K562 (cell line): Measurements from ENCODE around the gene R3HDM2. TPM values are rescaled to one million over a fixed set of nuclear protein-coding genes. Genes with fewer than 3 reads are reported as not detected.

ENCODE experiments used
- ATAC-seq: fragments of 200-7000 bp; cut with Tn5 transposase; 3 replicates; pipeline ENCODE4 v1.9.1; 2020; ENCODE audit warnings: moderate library complexity
- BruUV-seq: library from RNA; stranded (reverse); fragments of 400-500 nt; replicated peaks from 2 replicates; lab custom pipeline; 2021; lab: Mats Ljungman, UMichigan
- CTCF ChIA-PET: fragments of 300-600 bp; formaldehyde crosslinking; extraction: SDS; loops from one replicate; lab custom pipeline; 2021; ENCODE audit warnings: low intra/inter-chr PET ratio; lab: Yijun Ruan, JAX
- POLR2A ChIA-PET: fragments of 300-600, 350-650 bp; sonication (Branson Sonifier 250); formaldehyde crosslinking; extraction: SDS; loops from one replicate; lab custom pipeline; 2021; ENCODE audit warnings: antibody characterized with exemption, inconsistent platforms; lab: Yijun Ruan, JAX
- DNase-seq, 4 experiments: peaks; one replicate each; pipeline versions ENCODE4 v3.0.0 to v3.0.0-alpha.2; 2011 to 2018; ENCODE audit warnings: low spot score in 3 of 4, mixed read lengths in 3 of 4; ENCODE audit errors: extremely low read depth in 1 of 4
- FAIRE-seq: peaks from 2 replicates; lab custom pipeline; 2011; peaks lifted over from hg19 to GRCh38; lab: Jason Lieb, UNC
- H2AFZ ChIP-seq: 2 replicates; pipeline ENCODE4 v1.6.0; 2011; ENCODE audit warnings: low read depth, low read length, control low read depth, inconsistent platforms
- H3K27ac ChIP-seq: fragments of 200-600 bp; 3 replicates; pipeline ENCODE4 v1.8.0; 2011; ENCODE audit warnings: low read depth, mild to moderate bottlenecking, control low read depth, inconsistent platforms, low read length, moderate library complexity, mixed read lengths; ENCODE audit errors: extremely low read depth
- H3K27me3 ChIP-seq, 2 experiments: fragments of 300-600 bp in 1 of 2; 2 replicates in 1 of 2; 3 replicates in 1 of 2; pipeline versions ENCODE4 v1.6.0 to v1.8.0; 2011; ENCODE audit warnings: inconsistent platforms in 2 of 2, low read length in 2 of 2, mild to moderate bottlenecking in 1 of 2, mixed read lengths in 1 of 2, moderate library complexity in 1 of 2; ENCODE audit not compliant: control insufficient read depth in 2 of 2, insufficient read depth in 2 of 2
- H3K36me3 ChIP-seq: fragments of 300-600 bp; 3 replicates; pipeline ENCODE4 v1.8.0; 2011; ENCODE audit warnings: mild to moderate bottlenecking, low read length, inconsistent platforms; ENCODE audit not compliant: control insufficient read depth, insufficient read depth
- H3K4me1 ChIP-seq, 2 experiments: fragments of 200-600 bp in 1 of 2; replicated peaks in 1 of 2; 2 replicates in 1 of 2; 3 replicates in 1 of 2; pipeline versions ENCODE4 v1.5.1 to v1.8.0; 2011; ENCODE audit warnings: inconsistent platforms in 2 of 2, low read length in 2 of 2, mild to moderate bottlenecking in 1 of 2, mixed read lengths in 1 of 2, moderate library complexity in 1 of 2; ENCODE audit not compliant: control insufficient read depth in 2 of 2, insufficient read depth in 2 of 2
- H3K4me2 ChIP-seq: 2 replicates; pipeline ENCODE4 v1.6.1; 2011; ENCODE audit warnings: low read length, control low read depth, inconsistent platforms, mixed read lengths; ENCODE audit not compliant: insufficient read depth
- H3K4me3 ChIP-seq: fragments of 200-600 bp; sonication (generic), shearing (Covaris generic); 2 replicates; pipeline ENCODE4 v1.5.1; 2016; ENCODE audit warnings: control low read depth, inconsistent platforms
- H3K79me2 ChIP-seq: fragments of 200-600 bp; 3 replicates; pipeline ENCODE4 v1.8.0; 2011; ENCODE audit warnings: low read length, inconsistent platforms; ENCODE audit not compliant: control insufficient read depth, insufficient read depth
- H3K9ac ChIP-seq, 2 experiments: 2 replicates each; pipeline versions ENCODE4 v1.6.0 to v1.6.1; 2011; ENCODE audit warnings: low read depth in 2 of 2, low read length in 2 of 2, control low read depth in 1 of 2, inconsistent platforms in 1 of 2, mild to moderate bottlenecking in 1 of 2, mixed read lengths in 1 of 2; ENCODE audit not compliant: insufficient read depth in 1 of 2
- H3K9me1 ChIP-seq: one replicate; pipeline ENCODE4 v1.6.0; 2011; ENCODE audit warnings: inconsistent platforms, mild to moderate bottlenecking, low read length, moderate library complexity; ENCODE audit not compliant: control insufficient read depth, insufficient read depth
- H3K9me3 ChIP-seq: replicated peaks from 2 replicates; pipeline ENCODE4 v1.5.1; 2011; ENCODE audit warnings: low read depth, low read length, inconsistent platforms; ENCODE audit not compliant: control insufficient read depth, insufficient read depth
- H4K20me1 ChIP-seq: replicated peaks from 2 replicates; pipeline ENCODE4 v1.6.1; 2011; ENCODE audit warnings: low read length, inconsistent platforms, mixed read lengths; ENCODE audit not compliant: control insufficient read depth, insufficient read depth
- NUFIP1 ChIP-seq: fragments of 450-650 bp; IDR thresholded peaks from 2 replicates; pipeline ENCODE4 v1.6.1; 2018; ENCODE audit not compliant: partially characterized antibody
- RNF2 ChIP-seq: sonication (generic); IDR thresholded peaks from 2 replicates; pipeline ENCODE4 v1.6.1; 2016
- SRSF7 ChIP-seq: fragments of 200-400 bp; formaldehyde crosslinking; optimal IDR thresholded peaks from 2 replicates; pipeline ENCODE3; 2017; ENCODE audit warnings: mild to moderate bottlenecking, low read depth, low read length
- WGBS: fragments of 100-300 bp; shearing (Covaris generic); methylation state at CpG from one replicate; pipeline ENCODE4 v1.1.6; 2016; ENCODE audit warnings: low coverage, mixed read lengths; ENCODE audit not compliant: insufficient coverage; ENCODE audit errors: missing lambda C conversion rate; 5-methylcytosine and 5-hydroxymethylcytosine counted together
- in situ Hi-C: fragments of 300-500 bp; cut with MboI; formaldehyde crosslinking; loops from 4 replicates; pipeline ENCODE4 v1.15.0; 2018; ENCODE audit warnings: inconsistent platforms, mixed read lengths
- intact Hi-C: fragments of 100-400 bp; cut with micrococcal nuclease; formaldehyde crosslinking; loops from 2 replicates; pipeline ENCODE4 v1.14.2; 2022
- polyA plus RNA-seq, 8 experiments: library from polyadenylated mRNA; depleted of rRNA in 4 of 8; stranded (reverse) in 5 of 8; unstranded in 3 of 8; fragments of >200 nt; fragmentation: Nextera tagmentation in 2 of 8; fragmentation: Illumina TruSeq in 1 of 8; extraction: Ambion mirVana in 2 of 8; extraction: Trizol in 1 of 8; gene quantifications; 2 replicates each; pipeline versions ENCODE4 v1.2.1 to v1.2.3, GENCODE V29; 2011 to 2014; ENCODE audit warnings: inconsistent platforms in 1 of 8, missing spikeins in 1 of 8
- total RNA-seq, 7 experiments: library from RNA; depleted of rRNA in 6 of 7; stranded (reverse); fragments of >200 nt in 6 of 7; fragmentation: Illumina TruSeq in 2 of 7; extraction: Trizol in 2 of 7; gene quantifications; 2 replicates each; pipeline versions ENCODE4 v1.2.1 to v1.2.3, GENCODE V29; 2011 to 2021; ENCODE audit warnings: low replicate concordance in 1 of 7
- TF ChIP-seq, protein P1 (sequence below): fragments of 450-650 bp; IDR thresholded peaks from 2 replicates; pipeline ENCODE4 v1.6.1; 2017; ENCODE audit warnings: antibody characterized with exemption
- TF ChIP-seq, protein P2 (sequence below), 2 experiments: fragments of 250-450 bp in 1 of 2; fragments of 450-650 bp in 1 of 2; sonication (Bioruptor Pico) in 1 of 2; IDR thresholded peaks; 2 replicates each; pipeline versions ENCODE4 v1.6.1 to v1.8.0; 2016 to 2021; ENCODE audit warnings: mild to moderate bottlenecking in 2 of 2, moderate library complexity in 2 of 2, missing compliant biosample characterization in 1 of 2, missing genetic modification characterization in 1 of 2
- TF ChIP-seq, protein P3 (sequence below): fragments of 450-650 bp; IDR thresholded peaks from 2 replicates; pipeline ENCODE4 v1.6.1; 2016; ENCODE audit warnings: low read depth
- TF ChIP-seq, protein P4 (sequence below), 3 experiments: fragments of 200-800 bp in 1 of 3; fragments of 250-450 bp in 1 of 3; fragments of 450-650 bp in 1 of 3; sonication (Bioruptor Pico) in 1 of 3; sonication (Bioruptor generic) in 1 of 3; formaldehyde crosslinking in 1 of 3; IDR thresholded peaks; 2 replicates each; pipeline versions ENCODE4 v1.6.1 to v1.8.0; 2016 to 2022; ENCODE audit warnings: mild to moderate bottlenecking in 2 of 3, missing genetic modification characterization in 2 of 3, missing compliant biosample characterization in 1 of 3, moderate library complexity in 1 of 3

The R3HDM2 gene
- total and polyA plus RNA-seq, 9 of the 15 experiments (the other 6 are each of a cell fraction or from before 2014, with no cell fraction given): 3.3 to 18.8 (median 9.0) TPM

DNA sequence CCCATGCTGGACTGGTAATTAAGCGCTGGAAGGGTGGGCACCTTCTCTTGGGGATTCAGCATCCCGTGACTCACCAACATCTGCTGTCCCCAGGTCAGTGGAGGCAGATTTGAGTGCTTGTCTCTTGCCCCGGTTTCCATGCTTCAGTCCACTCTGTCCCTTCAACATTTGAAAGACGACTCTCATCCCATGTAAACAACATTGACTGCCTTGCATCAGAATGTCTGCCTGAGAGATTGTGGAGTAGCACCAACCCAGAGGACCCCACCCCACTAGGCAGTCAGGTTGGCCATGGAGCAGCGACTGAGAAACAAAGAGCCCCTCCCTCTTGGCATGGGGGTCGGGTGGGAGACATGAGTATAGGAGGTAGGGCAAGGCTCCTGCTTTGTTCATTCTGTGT, 174.9 kb downstream of the R3HDM2 start:
- H3K9me1 ChIP-seq: no peaks in the 10 kb centered on the region
- H3K4me2 ChIP-seq: no peak overlapping the region
- intact Hi-C loops: no loop called here
- no peak overlapping the region for H2AFZ ChIP-seq
- no peak overlapping the region for H3K9ac ChIP-seq
- BruUV-seq: no TSS peak
- CTCF ChIA-PET: no interaction called here
- no peaks in the 10 kb centered on the region for H3K9me3 ChIP-seq
- H3K79me2 ChIP-seq: no peaks in the 10 kb centered on the region
- ATAC-seq (no peak), DNase-seq (no peak), FAIRE-seq (no peak)
- no peaks in the 10 kb centered on the region; a peak in 2 of 5 replicates for H3K4me1 ChIP-seq
- H3K27me3 ChIP-seq: no peaks in the 10 kb centered on the region
- 49% methylated on average over 6 of the region's 6 CpGs for WGBS
- in situ Hi-C loops: no loop called here
- no peaks in the 10 kb centered on the region for H4K20me1 ChIP-seq
- H3K36me3 ChIP-seq: peaks cover 28% of the 10 kb centered on the region; the same call in 2 of the 3 replicates
- POLR2A ChIA-PET: interaction anchor here (0.6 kb wide), 1 partner anchor 20 kb away, joined by 3 read pairs; no protein-coding TSS in a partner anchor
- H3K4me3 ChIP-seq: no peak overlapping the region
- no peak overlapping the region for H3K27ac ChIP-seq
- TF ChIP-seq SRSF7 (no peak), NUFIP1 (no peak), RNF2 (no peak)
- TF ChIP-seq, protein P1, sequence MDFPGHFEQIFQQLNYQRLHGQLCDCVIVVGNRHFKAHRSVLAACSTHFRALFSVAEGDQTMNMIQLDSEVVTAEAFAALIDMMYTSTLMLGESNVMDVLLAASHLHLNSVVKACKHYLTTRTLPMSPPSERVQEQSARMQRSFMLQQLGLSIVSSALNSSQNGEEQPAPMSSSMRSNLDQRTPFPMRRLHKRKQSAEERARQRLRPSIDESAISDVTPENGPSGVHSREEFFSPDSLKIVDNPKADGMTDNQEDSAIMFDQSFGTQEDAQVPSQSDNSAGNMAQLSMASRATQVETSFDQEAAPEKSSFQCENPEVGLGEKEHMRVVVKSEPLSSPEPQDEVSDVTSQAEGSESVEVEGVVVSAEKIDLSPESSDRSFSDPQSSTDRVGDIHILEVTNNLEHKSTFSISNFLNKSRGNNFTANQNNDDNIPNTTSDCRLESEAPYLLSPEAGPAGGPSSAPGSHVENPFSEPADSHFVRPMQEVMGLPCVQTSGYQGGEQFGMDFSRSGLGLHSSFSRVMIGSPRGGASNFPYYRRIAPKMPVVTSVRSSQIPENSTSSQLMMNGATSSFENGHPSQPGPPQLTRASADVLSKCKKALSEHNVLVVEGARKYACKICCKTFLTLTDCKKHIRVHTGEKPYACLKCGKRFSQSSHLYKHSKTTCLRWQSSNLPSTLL: no peak
- TF ChIP-seq, protein P2, sequence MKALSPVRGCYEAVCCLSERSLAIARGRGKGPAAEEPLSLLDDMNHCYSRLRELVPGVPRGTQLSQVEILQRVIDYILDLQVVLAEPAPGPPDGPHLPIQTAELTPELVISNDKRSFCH (CRISPR knock-in tag; IDR thresholded peaks at IDR 0.05): no peak
- TF ChIP-seq, protein P2 (tag; IDR thresholded peaks at IDR 0.05): no peak
- TF ChIP-seq, protein P3, sequence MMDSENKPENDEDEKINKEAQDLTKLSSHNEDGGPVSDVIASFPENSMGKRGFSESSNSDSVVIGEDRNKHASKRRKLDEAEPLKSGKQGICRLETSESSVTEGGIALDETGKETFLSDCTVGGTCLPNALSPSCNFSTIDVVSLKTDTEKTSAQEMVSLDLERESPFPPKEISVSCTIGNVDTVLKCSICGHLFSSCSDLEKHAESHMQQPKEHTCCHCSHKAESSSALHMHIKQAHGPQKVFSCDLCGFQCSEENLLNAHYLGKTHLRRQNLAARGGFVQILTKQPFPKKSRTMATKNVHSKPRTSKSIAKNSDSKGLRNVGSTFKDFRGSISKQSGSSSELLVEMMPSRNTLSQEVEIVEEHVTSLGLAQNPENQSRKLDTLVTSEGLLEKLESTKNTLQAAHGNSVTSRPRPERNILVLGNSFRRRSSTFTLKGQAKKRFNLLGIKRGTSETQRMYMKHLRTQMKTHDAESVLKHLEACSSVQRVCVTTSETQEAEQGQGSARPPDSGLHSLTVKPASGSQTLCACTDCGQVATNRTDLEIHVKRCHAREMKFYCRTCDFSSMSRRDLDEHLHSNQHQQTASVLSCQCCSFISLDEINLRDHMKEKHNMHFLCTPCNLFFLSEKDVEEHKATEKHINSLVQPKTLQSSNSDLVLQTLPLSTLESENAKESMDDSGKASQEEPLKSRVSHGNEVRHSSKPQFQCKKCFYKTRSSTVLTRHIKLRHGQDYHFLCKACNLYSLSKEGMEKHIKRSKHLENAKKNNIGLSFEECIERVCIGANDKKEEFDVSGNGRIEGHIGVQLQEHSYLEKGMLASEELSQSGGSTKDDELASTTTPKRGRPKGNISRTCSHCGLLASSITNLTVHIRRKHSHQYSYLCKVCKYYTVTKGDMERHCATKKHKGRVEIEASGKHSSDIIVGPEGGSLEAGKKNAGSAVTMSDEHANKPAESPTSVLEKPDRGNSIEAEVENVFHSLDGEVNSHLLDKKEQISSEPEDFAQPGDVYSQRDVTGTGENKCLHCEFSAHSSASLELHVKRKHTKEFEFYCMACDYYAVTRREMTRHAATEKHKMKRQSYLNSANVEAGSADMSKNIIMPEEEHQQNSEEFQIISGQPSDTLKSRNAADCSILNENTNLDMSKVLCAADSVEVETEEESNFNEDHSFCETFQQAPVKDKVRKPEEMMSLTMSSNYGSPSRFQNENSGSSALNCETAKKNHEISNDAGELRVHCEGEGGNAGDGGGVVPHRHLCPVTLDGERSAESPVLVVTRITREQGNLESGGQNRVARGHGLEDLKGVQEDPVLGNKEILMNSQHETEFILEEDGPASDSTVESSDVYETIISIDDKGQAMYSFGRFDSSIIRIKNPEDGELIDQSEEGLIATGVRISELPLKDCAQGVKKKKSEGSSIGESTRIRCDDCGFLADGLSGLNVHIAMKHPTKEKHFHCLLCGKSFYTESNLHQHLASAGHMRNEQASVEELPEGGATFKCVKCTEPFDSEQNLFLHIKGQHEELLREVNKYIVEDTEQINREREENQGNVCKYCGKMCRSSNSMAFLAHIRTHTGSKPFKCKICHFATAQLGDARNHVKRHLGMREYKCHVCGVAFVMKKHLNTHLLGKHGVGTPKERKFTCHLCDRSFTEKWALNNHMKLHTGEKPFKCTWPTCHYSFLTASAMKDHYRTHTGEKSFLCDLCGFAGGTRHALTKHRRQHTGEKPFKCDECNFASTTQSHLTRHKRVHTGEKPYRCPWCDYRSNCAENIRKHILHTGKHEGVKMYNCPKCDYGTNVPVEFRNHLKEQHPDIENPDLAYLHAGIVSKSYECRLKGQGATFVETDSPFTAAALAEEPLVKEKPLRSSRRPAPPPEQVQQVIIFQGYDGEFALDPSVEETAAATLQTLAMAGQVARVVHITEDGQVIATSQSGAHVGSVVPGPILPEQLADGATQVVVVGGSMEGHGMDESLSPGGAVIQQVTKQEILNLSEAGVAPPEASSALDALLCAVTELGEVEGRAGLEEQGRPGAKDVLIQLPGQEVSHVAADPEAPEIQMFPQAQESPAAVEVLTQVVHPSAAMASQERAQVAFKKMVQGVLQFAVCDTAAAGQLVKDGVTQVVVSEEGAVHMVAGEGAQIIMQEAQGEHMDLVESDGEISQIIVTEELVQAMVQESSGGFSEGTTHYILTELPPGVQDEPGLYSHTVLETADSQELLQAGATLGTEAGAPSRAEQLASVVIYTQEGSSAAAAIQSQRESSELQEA: no peak
- TF ChIP-seq, protein P4, sequence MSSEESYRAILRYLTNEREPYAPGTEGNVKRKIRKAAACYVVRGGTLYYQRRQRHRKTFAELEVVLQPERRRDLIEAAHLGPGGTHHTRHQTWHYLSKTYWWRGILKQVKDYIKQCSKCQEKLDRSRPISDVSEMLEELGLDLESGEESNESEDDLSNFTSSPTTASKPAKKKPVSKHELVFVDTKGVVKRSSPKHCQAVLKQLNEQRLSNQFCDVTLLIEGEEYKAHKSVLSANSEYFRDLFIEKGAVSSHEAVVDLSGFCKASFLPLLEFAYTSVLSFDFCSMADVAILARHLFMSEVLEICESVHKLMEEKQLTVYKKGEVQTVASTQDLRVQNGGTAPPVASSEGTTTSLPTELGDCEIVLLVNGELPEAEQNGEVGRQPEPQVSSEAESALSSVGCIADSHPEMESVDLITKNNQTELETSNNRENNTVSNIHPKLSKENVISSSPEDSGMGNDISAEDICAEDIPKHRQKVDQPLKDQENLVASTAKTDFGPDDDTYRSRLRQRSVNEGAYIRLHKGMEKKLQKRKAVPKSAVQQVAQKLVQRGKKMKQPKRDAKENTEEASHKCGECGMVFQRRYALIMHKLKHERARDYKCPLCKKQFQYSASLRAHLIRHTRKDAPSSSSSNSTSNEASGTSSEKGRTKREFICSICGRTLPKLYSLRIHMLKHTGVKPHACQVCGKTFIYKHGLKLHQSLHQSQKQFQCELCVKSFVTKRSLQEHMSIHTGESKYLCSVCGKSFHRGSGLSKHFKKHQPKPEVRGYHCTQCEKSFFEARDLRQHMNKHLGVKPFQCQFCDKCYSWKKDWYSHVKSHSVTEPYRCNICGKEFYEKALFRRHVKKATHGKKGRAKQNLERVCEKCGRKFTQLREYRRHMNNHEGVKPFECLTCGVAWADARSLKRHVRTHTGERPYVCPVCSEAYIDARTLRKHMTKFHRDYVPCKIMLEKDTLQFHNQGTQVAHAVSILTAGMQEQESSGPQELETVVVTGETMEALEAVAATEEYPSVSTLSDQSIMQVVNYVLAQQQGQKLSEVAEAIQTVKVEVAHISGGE (CRISPR knock-in tag; IDR thresholded peaks at IDR 0.05): no peak
